Nephron (organoid): ENCODE data around the gene SH3RF2.

ENCODE experiments used
- H3K27ac Mint-ChIP-seq, 3 experiments: 2 replicates each; pipeline ENCODE4 v1.8.0; 2020; ENCODE audit warnings: mixed read lengths in 3 of 3, mild to moderate bottlenecking in 2 of 3, moderate library complexity in 1 of 3
- H3K27me3 Mint-ChIP-seq: 2 replicates; pipeline ENCODE4 v1.8.0; 2021; ENCODE audit warnings: low read depth, mild to moderate bottlenecking, moderate library complexity, mixed read lengths
- H3K36me3 Mint-ChIP-seq: 2 replicates; pipeline ENCODE4 v1.8.0; 2020; ENCODE audit warnings: low read depth, mixed read lengths
- H3K4me1 Mint-ChIP-seq: 2 replicates; pipeline ENCODE4 v1.8.0; 2020; ENCODE audit warnings: mixed read lengths
- H3K4me3 Mint-ChIP-seq, 3 experiments: 2 replicates each; pipeline ENCODE4 v1.8.0; 2020; ENCODE audit warnings: mild to moderate bottlenecking in 3 of 3, mixed read lengths in 3 of 3, moderate library complexity in 2 of 3
- H3K9me3 Mint-ChIP-seq: 2 replicates; pipeline ENCODE4 v1.8.0; 2020; ENCODE audit warnings: mixed read lengths
- CTCF ChIP-seq, 3 experiments: fragments of 200-600 bp; sonication (generic); IDR thresholded peaks; one replicate each; pipeline ENCODE4 v1.5.0; 2021; ENCODE audit warnings: antibody characterized with exemption in 3 of 3; ENCODE audit not compliant: unreplicated experiment in 3 of 3

SH3RF2 gene

GRCh38 chr5:146081556-146081955, 145.2 kb downstream of the SH3RF2 start:
- H3K27ac Mint-ChIP-seq: peak overlapping the region; percentile 58 to 83 (median 68)
- TF ChIP-seq CTCF (IDR thresholded peaks at IDR 0.05; ENCODE audit: unreplicated experiment in 3 of 3): no peak
- H3K36me3 Mint-ChIP-seq: no peaks in the 10 kb centered on the region
- H3K9me3 Mint-ChIP-seq: no peaks in the 10 kb centered on the region
- H3K27me3 Mint-ChIP-seq: peaks cover 30% of the 10 kb centered on the region
- H3K4me3 Mint-ChIP-seq: peak overlapping the region in 2 of 3 experiments; percentile 9 to 12
- peaks cover 39% of the 10 kb centered on the region for H3K4me1 Mint-ChIP-seq

- Mint-ChIP-seq H3K36me3 (no peaks in the 10 kb centered on the region), H3K4me1 (peaks cover 33% of the 10 kb centered on the region), H3K27ac (no peak overlapping the region), H3K4me3 (no peak overlapping the region), H3K27me3 (peaks cover 21% of the 10 kb centered on the region), H3K9me3 (no peaks in the 10 kb centered on the region)
- TF ChIP-seq CTCF (IDR thresholded peaks at IDR 0.05; ENCODE audit: unreplicated experiment in 3 of 3): no peak
Observed at GRCh38 chr5:146082798-146083197, 146.4 kb downstream of the SH3RF2 start.

- Mint-ChIP-seq H3K4me3 (no peak overlapping the region), H3K9me3 (no peaks in the 10 kb centered on the region), H3K36me3 (no peaks in the 10 kb centered on the region), H3K27ac (peak overlapping the region in 1 of 3 experiments; percentile 17), H3K27me3 (peaks cover 12% of the 10 kb centered on the region), H3K4me1 (peaks cover 26% of the 10 kb centered on the region)
- TF ChIP-seq CTCF (IDR thresholded peaks at IDR 0.05; ENCODE audit: unreplicated experiment in 3 of 3): no peak
Observed at GRCh38 chr5:146084376-146084775, 148.0 kb downstream of the SH3RF2 start.

GRCh38 chr5:146088098-146088497, 151.7 kb downstream of the SH3RF2 start:
- no peak overlapping the region for H3K27ac Mint-ChIP-seq
- peaks cover 5% of the 10 kb centered on the region for H3K4me1 Mint-ChIP-seq
- no peaks in the 10 kb centered on the region for H3K9me3 Mint-ChIP-seq
- no peaks in the 10 kb centered on the region for H3K36me3 Mint-ChIP-seq
- H3K4me3 Mint-ChIP-seq: no peak overlapping the region
- TF ChIP-seq CTCF (IDR thresholded peaks at IDR 0.05; ENCODE audit: unreplicated experiment in 3 of 3): no peak
- no peaks in the 10 kb centered on the region for H3K27me3 Mint-ChIP-seq

DNA sequence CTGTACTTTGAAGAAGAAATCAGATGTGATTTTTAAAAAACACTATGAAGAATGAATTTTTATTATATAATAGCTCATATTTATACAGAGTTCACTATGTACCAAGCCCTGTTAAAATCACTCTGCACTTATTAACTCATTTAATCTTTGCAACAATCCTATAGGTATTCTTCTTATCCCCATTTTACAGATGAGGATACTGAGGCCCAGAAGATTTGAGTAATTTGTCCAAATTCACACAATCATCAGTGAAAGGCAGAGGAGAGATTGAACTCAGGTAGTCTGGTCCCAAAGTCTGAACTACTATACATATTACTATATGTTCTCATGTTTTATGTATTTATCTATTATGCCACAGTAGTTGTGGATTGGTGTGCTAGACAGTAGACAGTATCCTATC, 152.9 kb downstream of the SH3RF2 start:
- Mint-ChIP-seq H3K36me3 (no peaks in the 10 kb centered on the region), H3K27ac (no peak overlapping the region), H3K9me3 (no peaks in the 10 kb centered on the region), H3K27me3 (no peaks in the 10 kb centered on the region), H3K4me3 (no peak overlapping the region), H3K4me1 (peaks cover under 1% of the 10 kb centered on the region)
- no peak for TF ChIP-seq CTCF (IDR thresholded peaks at IDR 0.05; ENCODE audit: unreplicated experiment in 3 of 3)

GRCh38 chr5:146091881-146092280, 155.5 kb downstream of the SH3RF2 start:
- no peaks in the 10 kb centered on the region for H3K36me3 Mint-ChIP-seq
- no peaks in the 10 kb centered on the region for H3K9me3 Mint-ChIP-seq
- H3K27ac Mint-ChIP-seq: no peak overlapping the region
- no peak for TF ChIP-seq CTCF (IDR thresholded peaks at IDR 0.05; ENCODE audit: unreplicated experiment in 3 of 3)
- peaks cover 11% of the 10 kb centered on the region for H3K4me1 Mint-ChIP-seq
- no peaks in the 10 kb centered on the region for H3K27me3 Mint-ChIP-seq
- H3K4me3 Mint-ChIP-seq: no peak overlapping the region
